GM19043 (cell line): ENCODE data around the gene NUDT13.
"Not testable (repeated sequence)": the region's sequence is repeated elsewhere in the genome, so short reads cannot be mapped to it uniquely, and the experiment has no call there.

Source experiments
- ATAC-seq: cut with Tn5 transposase; IDR thresholded peaks from one replicate; pipeline ENCODE4 v1.9.1; 2021; ENCODE audit warnings: low read depth; ENCODE audit not compliant: unreplicated experiment

The NUDT13 gene

GRCh38 chr10:73097305-73097670, 13.0 kb upstream of the NUDT13 start:
- no peak for ATAC-seq

- no peak for ATAC-seq
These were observed 11.1 kb upstream of the NUDT13 start for GRCh38 chr10:73099141-73099540.

GRCh38 chr10:73106301-73106700, 4.0 kb upstream of the NUDT13 start:
- no peak for ATAC-seq

GRCh38 chr10:73109248-73109652, 1.0 kb upstream of the NUDT13 start:
- ATAC-seq = not testable (repeated sequence)

- not testable (repeated sequence) for ATAC-seq
These were observed 1.8 kb downstream of the NUDT13 start for GRCh38 chr10:73112032-73112431.

- no peak for ATAC-seq
These were observed 3.3 kb downstream of the NUDT13 start for GRCh38 chr10:73113551-73113950.

- ATAC-seq = no peak
These were observed 5.8 kb downstream of the NUDT13 start for GRCh38 chr10:73116017-73116416.

GRCh38 chr10:73117976-73118743, 7.9 kb downstream of the NUDT13 start:
- peak; percentile 60 for ATAC-seq

GRCh38 chr10:73119457-73119856, 9.2 kb downstream of the NUDT13 start:
- ATAC-seq = no peak

- ATAC-seq = no peak
These were observed 9.7 kb downstream of the NUDT13 start for GRCh38 chr10:73119952-73120351.

GRCh38 chr10:73126343-73126742, 16.1 kb downstream of the NUDT13 start:
- ATAC-seq = no peak

GRCh38 chr10:73131301-73131700, 21.0 kb downstream of the NUDT13 start:
- ATAC-seq = no peak

GRCh38 chr10:73131913-73132686, 21.8 kb downstream of the NUDT13 start:
- ATAC-seq = no peak

GRCh38 chr10:73134727-73135126, 24.5 kb downstream of the NUDT13 start:
- ATAC-seq = no peak

GRCh38 chr10:73136627-73137026, 26.4 kb downstream of the NUDT13 start:
- no peak for ATAC-seq

- no peak for ATAC-seq
These were observed 29.0 kb downstream of the NUDT13 start for GRCh38 chr10:73139251-73139650.

GRCh38 chr10:73141603-73142002, 31.3 kb downstream of the NUDT13 start:
- ATAC-seq = no peak

GRCh38 chr10:73150633-73151413, 40.6 kb downstream of the NUDT13 start:
- ATAC-seq = not testable (repeated sequence)

- ATAC-seq = no peak
These were observed 41.8 kb downstream of the NUDT13 start for GRCh38 chr10:73152009-73152408.

- ATAC-seq = no peak
These were observed 45.8 kb downstream of the NUDT13 start for GRCh38 chr10:73156054-73156453.

GRCh38 chr10:73159038-73159648, 48.9 kb downstream of the NUDT13 start:
- no peak for ATAC-seq
